Mesendoderm (in vitro differentiated cells): ENCODE data around the gene PTPRM.

Experiments used
- DNase-seq: peaks from one replicate; pipeline ENCODE4 v3.0.0; 2013
- H2AK5ac ChIP-seq: 2 replicates; pipeline ENCODE4 v1.6.1; 2013; ENCODE audit warnings: low read length, inconsistent platforms
- H2BK120ac ChIP-seq: 2 replicates; pipeline ENCODE4 v1.6.1; 2013; ENCODE audit warnings: low read depth, mild to moderate bottlenecking, low read length, moderate library complexity, mixed read lengths
- H2BK15ac ChIP-seq: replicated peaks from 2 replicates; pipeline ENCODE4 v1.6.1; 2013; ENCODE audit warnings: low read depth, mild to moderate bottlenecking, moderate library complexity
- H2BK5ac ChIP-seq: 2 replicates; pipeline ENCODE4 v1.6.1; 2013; ENCODE audit warnings: low read length, inconsistent platforms
- H3K18ac ChIP-seq: 2 replicates; pipeline ENCODE4 v1.6.1; 2013; ENCODE audit warnings: mild to moderate bottlenecking, low read length, mixed read lengths
- H3K23ac ChIP-seq: one replicate; pipeline ENCODE4 v1.6.1; 2013; ENCODE audit warnings: low read length
- H3K27ac ChIP-seq: 2 replicates; pipeline ENCODE4 v1.5.1; 2013; ENCODE audit warnings: low read depth, mild to moderate bottlenecking, inconsistent platforms, low read length, moderate library complexity
- H3K27me3 ChIP-seq: 2 replicates; pipeline ENCODE4 v1.6.1; 2013; ENCODE audit warnings: low read length, control low read depth, mild to moderate bottlenecking, inconsistent platforms; ENCODE audit not compliant: insufficient read depth, poor library complexity
- H3K36me3 ChIP-seq: 2 replicates; pipeline ENCODE4 v1.6.1; 2013; ENCODE audit warnings: low read length, inconsistent platforms; ENCODE audit not compliant: control insufficient read depth, insufficient read depth
- H3K4ac ChIP-seq: one replicate; pipeline ENCODE4 v1.6.1; 2013; ENCODE audit warnings: low read depth, mild to moderate bottlenecking, low read length, moderate library complexity
- H3K4me1 ChIP-seq: 2 replicates; pipeline ENCODE4 v1.6.1; 2013; ENCODE audit warnings: low read depth, low read length, inconsistent platforms; ENCODE audit not compliant: control insufficient read depth
- H3K4me2 ChIP-seq: 2 replicates; pipeline ENCODE4 v1.6.1; 2013; ENCODE audit warnings: low read length
- H3K4me3 ChIP-seq: 2 replicates; pipeline ENCODE4 v1.5.1; 2013; ENCODE audit warnings: mild to moderate bottlenecking, low read length
- H3K56ac ChIP-seq: one replicate; pipeline ENCODE4 v1.6.1; 2013; ENCODE audit warnings: low read length
- H3K79me1 ChIP-seq: 2 replicates; pipeline ENCODE4 v1.6.1; 2013; ENCODE audit warnings: low read length, inconsistent platforms
- H3K79me2 ChIP-seq: 2 replicates; pipeline ENCODE4 v1.6.1; 2013; ENCODE audit warnings: mild to moderate bottlenecking, low read length; ENCODE audit not compliant: control insufficient read depth, insufficient read depth
- H3K9ac ChIP-seq: 2 replicates; pipeline ENCODE4 v1.6.1; 2013; ENCODE audit warnings: low read length, inconsistent platforms
- H4K5ac ChIP-seq: one replicate; pipeline ENCODE4 v1.6.1; 2013; ENCODE audit warnings: low read length
- H4K8ac ChIP-seq: one replicate; pipeline ENCODE4 v1.6.1; 2013; ENCODE audit warnings: low read depth, mild to moderate bottlenecking, control low read depth, low read length, moderate library complexity
- WGBS: extraction: QIAGEN DNeasy Blood & Tissue Kit; methylation state at CpG from one replicate; pipeline ENCODE4 v1.1.7; 2013; ENCODE audit warnings: low lambda C conversion rate, missing lambda C conversion rate; ENCODE audit not compliant: insufficient coverage; ENCODE audit errors: extremely low coverage; 5-methylcytosine and 5-hydroxymethylcytosine counted together

PTPRM gene

DNA sequence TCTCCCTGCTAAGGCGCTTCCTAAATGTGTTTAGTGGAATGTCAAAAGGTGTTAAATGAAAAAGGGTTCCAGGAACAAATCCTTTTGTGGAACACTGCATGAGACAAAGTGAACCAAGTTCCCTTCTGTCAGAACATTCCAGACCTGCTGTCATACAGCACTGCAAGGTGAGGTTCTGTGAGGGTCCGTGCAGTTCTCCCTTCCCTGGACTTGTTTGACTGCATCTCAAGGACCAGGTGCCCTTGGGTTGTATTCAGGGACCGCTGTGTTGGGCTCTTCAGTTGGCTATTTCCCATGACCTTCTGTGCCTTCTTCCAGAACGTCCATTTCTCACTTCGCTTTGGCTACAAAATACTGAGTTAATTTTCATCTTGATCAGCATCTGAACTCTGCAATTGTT is 328.2 kb downstream of the PTPRM start:
- Histone ChIP-seq H3K27me3 (no peaks in the 10 kb centered on the region), H3K56ac (no peak overlapping the region), H3K36me3 (no peaks in the 10 kb centered on the region), H2BK120ac (no peak overlapping the region), H3K18ac (peak overlapping the region; percentile 45), H3K23ac (no peak overlapping the region), H2BK5ac (no peak overlapping the region), H3K4me3 (no peak overlapping the region), H3K79me2 (no peaks in the 10 kb centered on the region), H3K4me1 (peaks cover 13% of the 10 kb centered on the region), H3K27ac (no peak overlapping the region), H2AK5ac (no peak overlapping the region), H3K4ac (no peak overlapping the region), H4K8ac (no peak overlapping the region), H2BK15ac (no peak overlapping the region), H3K4me2 (no peak overlapping the region), H4K5ac (no peak overlapping the region), H3K79me1 (no peaks in the 10 kb centered on the region), H3K9ac (no peak overlapping the region)
- no peak for DNase-seq
- WGBS = no CpG with 5 or more reads among the region's 5 CpGs

DNA sequence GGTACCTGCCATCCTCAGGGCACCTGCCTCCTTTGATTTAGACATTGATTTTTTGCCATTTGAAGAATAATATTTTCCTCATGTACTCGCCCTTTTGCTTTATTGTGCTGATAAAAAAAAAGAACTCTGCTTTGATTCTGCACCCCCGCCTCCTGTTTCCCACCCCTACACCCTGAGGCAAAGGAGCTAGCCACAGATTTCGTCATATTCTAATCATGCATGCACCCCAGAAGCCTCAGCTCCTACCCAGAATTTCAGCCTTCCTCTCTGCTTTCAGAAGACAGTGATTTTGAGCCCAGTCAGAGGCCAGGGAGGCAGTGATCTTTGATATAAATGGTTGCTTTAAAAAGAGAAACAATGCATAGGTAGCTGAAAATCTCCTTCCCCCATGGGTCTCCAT is 329.0 kb downstream of the PTPRM start:
- Histone ChIP-seq H2BK120ac (no peak overlapping the region), H4K5ac (no peak overlapping the region), H3K27me3 (no peaks in the 10 kb centered on the region), H3K23ac (no peak overlapping the region), H3K79me1 (no peaks in the 10 kb centered on the region), H2BK5ac (no peak overlapping the region), H3K79me2 (no peaks in the 10 kb centered on the region), H4K8ac (no peak overlapping the region), H3K56ac (no peak overlapping the region), H3K9ac (no peak overlapping the region), H3K27ac (no peak overlapping the region), H2BK15ac (no peak overlapping the region), H3K36me3 (no peaks in the 10 kb centered on the region), H2AK5ac (no peak overlapping the region), H3K4me2 (no peak overlapping the region), H3K18ac (no peak overlapping the region), H3K4me1 (peaks cover 13% of the 10 kb centered on the region), H3K4ac (no peak overlapping the region), H3K4me3 (no peak overlapping the region)
- WGBS = no CpG with 5 or more reads among the region's 3 CpGs
- no peak for DNase-seq

DNA sequence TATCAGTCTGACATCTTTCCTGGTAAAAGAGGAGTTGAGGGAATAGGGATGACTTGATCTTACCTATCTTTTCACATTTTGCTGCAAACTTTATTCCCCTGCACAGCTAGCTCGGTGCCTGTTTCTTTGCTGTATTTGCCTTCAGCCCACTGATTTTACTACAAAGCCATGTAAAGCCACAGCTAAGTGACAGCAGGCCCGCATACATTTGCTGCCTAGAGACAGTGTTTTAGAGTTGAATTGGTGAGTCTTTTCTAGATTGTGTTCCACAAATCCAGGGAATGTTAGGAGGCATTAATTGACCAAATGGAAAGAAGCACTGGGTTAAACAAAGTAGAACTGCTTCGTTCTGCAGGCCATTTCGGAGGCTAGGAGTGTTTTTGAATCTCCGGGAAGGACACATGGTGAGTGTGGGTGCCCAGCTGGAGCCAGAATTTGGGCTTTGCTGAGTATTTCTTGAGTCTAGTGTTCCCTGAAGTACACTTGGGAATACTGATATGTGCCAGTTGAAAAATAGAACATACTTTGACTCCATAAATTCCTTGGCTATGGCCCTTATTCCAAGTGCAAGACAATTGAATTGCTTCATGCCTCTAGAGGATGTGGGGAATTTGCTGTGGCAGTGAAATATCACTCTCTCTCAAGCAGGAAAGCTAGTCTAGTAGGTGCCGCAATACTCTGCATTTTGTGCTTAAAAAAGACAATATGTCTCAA is 329.8 kb downstream of the PTPRM start:
- H3K27me3 ChIP-seq = no peaks in the 10 kb centered on the region
- no peak overlapping the region for H4K5ac ChIP-seq
- no peak for DNase-seq
- H3K23ac ChIP-seq = no peak overlapping the region
- H2BK5ac ChIP-seq = no peak overlapping the region
- no peak overlapping the region for H3K27ac ChIP-seq
- no peak overlapping the region for H2AK5ac ChIP-seq
- peaks cover 13% of the 10 kb centered on the region for H3K4me1 ChIP-seq
- H3K18ac ChIP-seq = no peak overlapping the region
- H3K4me2 ChIP-seq = no peak overlapping the region
- H2BK120ac ChIP-seq = no peak overlapping the region
- no peak overlapping the region for H3K4ac ChIP-seq
- no peak overlapping the region for H3K9ac ChIP-seq
- H3K36me3 ChIP-seq = no peaks in the 10 kb centered on the region
- no peaks in the 10 kb centered on the region for H3K79me1 ChIP-seq
- H3K4me3 ChIP-seq = no peak overlapping the region
- no peak overlapping the region for H2BK15ac ChIP-seq
- no CpG with 5 or more reads among the region's 6 CpGs for WGBS
- H3K56ac ChIP-seq = peak overlapping the region; percentile 10
- H4K8ac ChIP-seq = no peak overlapping the region
- no peaks in the 10 kb centered on the region for H3K79me2 ChIP-seq

DNA sequence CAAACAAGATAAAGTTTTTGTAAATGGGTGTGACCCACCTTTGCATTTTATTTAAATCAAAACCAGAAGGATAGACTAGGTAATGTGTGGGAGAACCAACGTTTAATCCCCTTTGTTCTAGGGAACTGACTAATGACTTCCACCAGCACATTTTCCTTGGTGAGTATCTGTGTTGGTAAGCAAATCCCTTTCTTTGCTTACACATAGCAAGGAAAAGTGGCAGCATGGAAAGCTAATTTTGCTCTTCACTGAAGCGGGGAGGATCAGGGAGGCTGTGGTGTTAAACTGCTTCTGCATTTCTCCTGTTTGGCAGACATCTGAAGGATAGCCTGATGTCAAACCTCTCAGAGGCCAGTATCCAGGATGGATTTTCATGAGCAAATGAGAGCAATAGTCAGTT is 331.1 kb downstream of the PTPRM start:
- H3K79me1 ChIP-seq = no peaks in the 10 kb centered on the region
- H3K9ac ChIP-seq = no peak overlapping the region
- H2BK5ac ChIP-seq = no peak overlapping the region
- no peaks in the 10 kb centered on the region for H3K27me3 ChIP-seq
- no peak overlapping the region for H3K4ac ChIP-seq
- H4K5ac ChIP-seq = no peak overlapping the region
- H3K18ac ChIP-seq = no peak overlapping the region
- no peak overlapping the region for H3K27ac ChIP-seq
- no peak overlapping the region for H3K23ac ChIP-seq
- no peak overlapping the region for H3K4me2 ChIP-seq
- H2AK5ac ChIP-seq = no peak overlapping the region
- peaks cover 13% of the 10 kb centered on the region for H3K4me1 ChIP-seq
- no peaks in the 10 kb centered on the region for H3K79me2 ChIP-seq
- H3K36me3 ChIP-seq = no peaks in the 10 kb centered on the region
- peak; percentile 2 for DNase-seq
- H3K56ac ChIP-seq = no peak overlapping the region
- no peak overlapping the region for H2BK120ac ChIP-seq
- no peak overlapping the region for H4K8ac ChIP-seq
- WGBS = no CpG with 5 or more reads among the region's 2 CpGs
- no peak overlapping the region for H3K4me3 ChIP-seq
- no peak overlapping the region for H2BK15ac ChIP-seq

DNA sequence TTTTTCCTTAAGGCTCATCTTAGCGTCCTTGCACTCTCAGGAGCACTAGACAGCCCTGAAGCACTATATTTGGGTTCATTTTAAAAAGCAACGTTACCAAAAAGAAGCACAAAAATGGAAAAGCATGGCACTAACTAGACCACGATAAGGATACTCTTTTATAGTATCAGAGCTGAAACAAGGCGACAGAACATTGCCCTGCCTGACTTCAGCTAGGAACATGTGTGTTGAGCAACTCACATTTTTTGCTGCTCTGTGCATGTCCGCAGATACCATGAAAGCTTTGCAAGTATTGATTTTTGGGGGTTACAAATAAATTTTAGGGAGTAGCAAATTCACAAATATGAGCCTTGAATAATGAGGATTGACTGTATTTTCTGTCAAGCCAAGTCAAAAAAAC is 332.0 kb downstream of the PTPRM start:
- H3K4me1 ChIP-seq = peaks cover 13% of the 10 kb centered on the region
- WGBS = no CpG with 5 or more reads among the region's 5 CpGs
- no peak overlapping the region for H3K56ac ChIP-seq
- no peaks in the 10 kb centered on the region for H3K79me2 ChIP-seq
- H2BK120ac ChIP-seq = no peak overlapping the region
- H3K9ac ChIP-seq = no peak overlapping the region
- no peak overlapping the region for H4K5ac ChIP-seq
- H3K4ac ChIP-seq = no peak overlapping the region
- H3K27me3 ChIP-seq = no peaks in the 10 kb centered on the region
- no peak overlapping the region for H3K27ac ChIP-seq
- H3K4me3 ChIP-seq = no peak overlapping the region
- no peaks in the 10 kb centered on the region for H3K79me1 ChIP-seq
- no peak overlapping the region for H2BK15ac ChIP-seq
- no peak overlapping the region for H4K8ac ChIP-seq
- no peaks in the 10 kb centered on the region for H3K36me3 ChIP-seq
- H3K4me2 ChIP-seq = no peak overlapping the region
- no peak overlapping the region for H3K23ac ChIP-seq
- no peak overlapping the region for H3K18ac ChIP-seq
- H2AK5ac ChIP-seq = no peak overlapping the region
- DNase-seq = no peak
- no peak overlapping the region for H2BK5ac ChIP-seq

DNA sequence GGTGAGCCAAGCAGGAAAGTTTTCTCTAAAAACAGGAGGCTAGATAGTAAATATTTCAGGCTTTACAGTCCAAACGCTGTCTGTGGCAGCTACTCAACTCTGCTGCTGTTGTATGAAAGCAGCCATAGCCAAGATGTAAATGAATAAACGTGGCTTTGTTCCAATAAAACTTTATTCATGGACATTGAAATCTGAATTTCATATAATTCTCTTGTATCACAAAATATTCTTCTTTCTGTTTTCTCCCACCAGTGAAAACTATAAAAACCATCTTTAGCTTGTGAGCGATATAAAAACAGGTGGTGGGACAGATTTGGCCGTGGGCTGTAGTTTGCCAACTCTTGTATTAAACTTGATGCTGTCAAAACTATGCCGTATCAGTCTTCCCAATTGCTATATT is 333.0 kb downstream of the PTPRM start:
- Histone ChIP-seq H2BK15ac (no peak overlapping the region), H3K27ac (no peak overlapping the region), H3K4me3 (no peak overlapping the region), H2BK120ac (no peak overlapping the region), H3K18ac (no peak overlapping the region), H3K9ac (no peak overlapping the region), H3K79me2 (no peaks in the 10 kb centered on the region), H2BK5ac (no peak overlapping the region), H3K56ac (no peak overlapping the region), H3K79me1 (no peaks in the 10 kb centered on the region), H4K5ac (no peak overlapping the region), H3K36me3 (no peaks in the 10 kb centered on the region), H2AK5ac (no peak overlapping the region), H3K27me3 (no peaks in the 10 kb centered on the region), H3K4me2 (no peak overlapping the region), H3K4ac (no peak overlapping the region), H3K23ac (no peak overlapping the region), H3K4me1 (peaks cover 12% of the 10 kb centered on the region), H4K8ac (no peak overlapping the region)
- no CpG with 5 or more reads among the region's 5 CpGs for WGBS
- DNase-seq = no peak
